ENCODE data around the gene ARHGEF40.
A peak's percentile ranks its signal among the peaks of the same experiment; 100 is the strongest.

The ARHGEF40 gene

DNA sequence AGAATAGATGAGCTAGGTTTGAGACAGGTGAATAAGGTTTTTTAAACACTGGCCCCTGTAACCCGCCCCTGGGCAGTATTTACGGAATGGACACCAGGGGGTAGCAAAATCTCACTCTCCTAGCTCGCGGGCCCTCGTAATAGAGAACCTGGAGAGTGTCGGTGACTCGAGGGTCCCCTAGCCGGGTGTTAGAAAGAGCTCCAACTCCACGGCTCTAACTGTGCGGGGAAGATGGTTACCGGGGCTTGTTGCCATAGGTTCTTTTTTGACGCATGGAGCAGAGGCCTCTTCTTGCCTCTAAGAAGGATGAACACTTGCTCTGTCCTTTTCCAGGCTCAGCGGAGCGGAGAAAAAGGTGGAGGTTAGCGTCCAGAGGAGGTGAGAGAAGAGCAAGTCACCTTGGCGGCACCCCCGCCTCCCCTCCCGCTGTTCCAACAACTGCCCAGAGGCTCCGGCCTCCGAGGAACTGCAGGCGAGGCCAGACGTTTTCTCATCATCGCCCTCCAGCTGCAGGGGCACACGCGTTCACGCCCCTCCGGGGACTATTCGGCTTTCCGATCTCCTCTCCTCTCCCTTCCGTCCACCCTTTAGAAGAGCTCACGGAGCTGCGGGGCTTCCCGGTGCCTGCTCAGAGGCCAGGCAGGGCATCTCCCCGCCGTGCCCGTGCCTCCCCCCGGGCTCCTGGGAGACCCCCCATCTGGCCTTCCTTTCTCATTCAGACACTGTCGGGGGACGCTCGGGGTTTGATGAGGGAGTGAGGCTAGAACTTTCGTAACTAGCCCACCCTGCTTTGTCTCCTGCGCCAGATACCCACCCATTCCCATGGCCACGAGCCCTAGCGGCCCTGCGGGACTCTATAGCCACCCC lies 1.4 kb upstream of the ARHGEF40 start:
- Mint-ChIP-seq H3K36me3 (ENCODE audit: low read depth) (no peaks in the 10 kb centered on the region), H3K4me1 (ENCODE audit: low read depth) (peaks cover 36% of the 10 kb centered on the region), H3K9me3 (no peaks in the 10 kb centered on the region), H3K27me3 (peaks cover 66% of the 10 kb centered on the region), H3K27ac (no peak overlapping the region), H3K4me3 (peak overlapping the region; percentile 70)

DNA sequence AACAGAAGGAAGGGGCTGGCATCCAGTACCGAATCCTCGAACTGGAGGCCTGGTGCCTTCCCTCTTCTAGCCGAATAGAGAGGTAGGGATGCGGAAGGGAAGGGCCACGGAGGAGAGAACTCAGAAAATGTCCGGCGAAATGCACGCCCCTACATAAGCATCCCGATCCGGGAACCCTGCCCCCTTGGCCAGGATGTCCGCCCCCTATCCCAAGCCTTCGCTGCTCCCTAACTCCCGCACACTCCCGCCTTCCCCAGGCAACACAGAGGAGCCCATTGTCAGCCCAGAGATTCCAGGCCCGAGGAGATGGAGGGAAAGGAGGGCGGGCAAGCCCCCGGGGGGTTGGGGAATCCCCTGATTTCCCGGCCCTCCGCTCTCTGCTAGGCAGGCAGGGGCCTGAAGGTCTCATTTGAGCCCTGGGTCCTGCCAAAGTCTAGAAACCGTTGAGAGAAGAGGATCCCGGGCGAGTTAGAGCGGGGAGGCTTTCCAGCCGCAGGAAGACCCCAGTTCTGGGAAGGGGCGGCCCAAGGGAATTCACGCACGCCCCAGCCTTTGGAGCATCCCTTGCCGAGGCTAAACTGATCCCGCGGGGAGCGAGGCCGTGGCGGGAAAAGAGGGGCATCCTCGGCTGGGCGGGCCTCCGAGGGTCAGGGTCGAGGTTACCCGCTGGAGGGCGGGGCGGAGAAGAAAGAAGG lies 569 bp upstream of the ARHGEF40 start:
- no peak overlapping the region for H3K27ac Mint-ChIP-seq
- peaks cover 36% of the 10 kb centered on the region for H3K4me1 Mint-ChIP-seq (ENCODE audit: low read depth)
- H3K9me3 Mint-ChIP-seq, result no peaks in the 10 kb centered on the region
- peak overlapping the region; percentile 70 for H3K4me3 Mint-ChIP-seq
- no peaks in the 10 kb centered on the region for H3K36me3 Mint-ChIP-seq (ENCODE audit: low read depth)
- peaks cover 63% of the 10 kb centered on the region for H3K27me3 Mint-ChIP-seq

DNA sequence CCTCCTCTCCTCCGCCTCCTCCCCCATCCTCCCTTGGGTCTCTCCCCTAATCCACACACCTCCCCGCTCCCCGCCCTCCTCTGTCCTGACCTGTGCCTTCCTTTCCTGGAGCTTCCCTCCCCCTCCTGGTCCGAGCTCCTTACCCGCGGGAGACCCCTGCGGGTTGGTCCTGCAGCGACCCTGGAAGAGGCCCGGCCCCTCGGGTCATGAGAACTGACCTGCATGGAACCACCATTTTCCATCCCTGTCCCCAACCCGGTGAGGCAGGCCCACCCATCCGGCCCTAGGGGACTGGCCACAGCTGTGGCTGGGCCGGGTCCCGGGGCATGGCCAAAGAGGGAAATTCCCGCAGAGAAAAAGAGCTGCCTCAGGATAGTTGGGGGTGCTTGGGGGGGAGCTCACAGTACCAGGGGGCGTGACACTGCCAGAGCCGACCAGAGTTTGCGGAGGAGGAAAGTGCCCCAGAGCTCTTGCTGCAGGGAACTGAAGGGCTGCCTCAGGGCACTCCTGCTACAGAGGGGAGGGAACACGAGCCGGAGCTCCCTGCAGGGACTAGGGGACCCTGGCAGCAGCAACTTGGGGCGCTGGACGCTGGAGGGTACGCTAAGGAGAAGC lies 613 bp downstream of the ARHGEF40 start:
- Mint-ChIP-seq H3K27ac (no peak overlapping the region), H3K4me1 (ENCODE audit: low read depth) (peaks cover 36% of the 10 kb centered on the region), H3K9me3 (no peaks in the 10 kb centered on the region), H3K27me3 (peaks cover 55% of the 10 kb centered on the region), H3K4me3 (peak overlapping the region; percentile 81), H3K36me3 (ENCODE audit: low read depth) (no peaks in the 10 kb centered on the region)

DNA sequence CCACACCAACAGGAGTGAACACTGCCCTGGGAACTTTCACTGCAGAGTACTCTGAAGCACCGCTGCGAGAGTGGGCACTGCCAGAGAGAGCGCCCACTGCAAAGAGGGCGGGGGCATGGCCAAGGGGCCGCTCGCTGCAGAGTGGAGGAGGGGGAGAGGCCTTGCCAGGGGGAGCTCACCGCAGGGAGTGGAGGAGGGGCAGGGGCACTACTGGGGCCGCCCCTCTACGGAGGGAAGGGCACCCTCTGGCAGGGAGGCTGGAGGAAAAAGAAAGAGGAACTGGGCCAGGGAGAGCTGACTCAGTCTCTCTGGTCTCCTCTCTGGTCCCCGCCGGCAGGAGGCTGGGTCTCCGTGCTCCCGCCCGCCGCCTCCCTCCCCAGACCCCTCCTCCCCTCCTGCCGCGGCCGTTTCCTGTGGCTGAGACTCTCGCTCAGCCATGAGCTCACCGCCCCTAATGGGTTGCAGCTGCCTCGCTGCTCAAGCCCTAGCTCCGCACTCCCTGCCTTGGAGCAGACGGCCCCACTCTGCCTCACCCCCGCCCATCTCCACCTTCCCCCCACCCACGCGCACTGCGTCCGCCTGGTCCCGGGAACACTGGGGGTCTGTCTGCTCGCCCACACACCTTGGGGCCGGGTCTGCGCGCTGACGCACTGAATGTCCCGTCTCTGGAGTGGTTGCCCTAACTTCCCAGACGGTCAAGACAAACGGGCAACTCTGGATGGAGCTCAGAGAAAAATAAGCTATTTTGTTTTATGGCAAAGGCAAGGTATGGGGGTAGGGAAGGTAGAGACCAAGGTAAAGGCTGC lies 1.3 kb downstream of the ARHGEF40 start:
- peaks cover 36% of the 10 kb centered on the region for H3K4me1 Mint-ChIP-seq (ENCODE audit: low read depth)
- H3K27me3 Mint-ChIP-seq, result peaks cover 50% of the 10 kb centered on the region
- H3K27ac Mint-ChIP-seq, result peak overlapping the region; percentile 11
- H3K4me3 Mint-ChIP-seq, result peak overlapping the region; percentile 81
- no peaks in the 10 kb centered on the region for H3K9me3 Mint-ChIP-seq
- H3K36me3 Mint-ChIP-seq (ENCODE audit: low read depth), result no peaks in the 10 kb centered on the region

DNA sequence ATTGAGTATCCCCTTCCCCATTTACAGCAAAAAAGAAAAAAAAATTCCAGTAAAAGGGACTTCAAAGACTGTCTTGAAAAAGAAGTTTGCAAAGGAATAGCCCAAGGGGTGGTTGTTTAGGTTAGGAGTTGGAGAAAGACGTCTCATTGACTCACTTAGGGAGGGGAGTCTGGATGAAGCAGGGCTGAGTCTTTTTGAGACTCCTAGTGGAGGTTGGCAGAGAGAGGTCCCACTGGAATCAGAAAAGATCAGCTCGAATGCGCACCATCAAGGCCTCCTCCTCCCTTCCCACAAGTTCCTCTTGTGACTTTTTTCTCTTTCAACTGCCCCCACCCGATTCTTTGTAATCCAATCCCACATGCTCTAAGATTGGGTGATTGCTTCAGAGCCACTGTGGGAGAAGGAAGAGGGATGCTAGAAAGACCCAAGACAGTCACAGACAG lies 1.9 kb downstream of the ARHGEF40 start:
- H3K27ac Mint-ChIP-seq, result peak overlapping the region; percentile 11
- peaks cover 44% of the 10 kb centered on the region for H3K27me3 Mint-ChIP-seq
- H3K36me3 Mint-ChIP-seq (ENCODE audit: low read depth), result no peaks in the 10 kb centered on the region
- no peaks in the 10 kb centered on the region for H3K9me3 Mint-ChIP-seq
- H3K4me1 Mint-ChIP-seq (ENCODE audit: low read depth), result peaks cover 36% of the 10 kb centered on the region
- peak overlapping the region; percentile 81 for H3K4me3 Mint-ChIP-seq

DNA sequence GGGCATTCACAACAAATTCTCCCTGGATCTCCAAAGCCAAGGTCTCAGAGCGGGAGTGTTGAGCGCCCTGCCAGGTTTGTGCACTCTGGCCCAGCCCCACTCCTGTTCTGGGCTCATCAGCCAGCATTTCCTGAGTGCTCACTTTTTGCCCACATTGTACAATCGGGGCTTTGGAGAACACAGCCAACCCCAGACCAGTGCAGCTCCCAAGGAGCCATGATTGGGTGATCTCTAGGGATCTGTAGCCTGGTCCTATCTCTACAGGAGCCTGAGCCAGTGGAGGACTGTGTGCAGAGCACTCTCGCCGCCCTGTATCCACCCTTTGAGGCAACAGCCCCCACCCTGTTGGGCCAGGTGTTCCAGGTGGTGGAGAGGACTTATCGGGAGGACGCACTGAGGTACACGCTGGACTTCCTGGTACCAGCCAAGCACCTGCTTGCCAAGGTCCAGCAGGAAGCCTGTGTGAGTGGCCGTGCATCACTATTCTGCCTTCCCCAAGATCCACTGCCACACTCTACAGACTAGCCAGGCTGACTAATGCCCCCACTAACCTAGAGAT lies 2.8 kb downstream of the ARHGEF40 start:
- H3K4me3 Mint-ChIP-seq, result no peak overlapping the region
- no peak overlapping the region for H3K27ac Mint-ChIP-seq
- H3K4me1 Mint-ChIP-seq (ENCODE audit: low read depth), result peaks cover 36% of the 10 kb centered on the region
- no peaks in the 10 kb centered on the region for H3K9me3 Mint-ChIP-seq
- no peaks in the 10 kb centered on the region for H3K36me3 Mint-ChIP-seq (ENCODE audit: low read depth)
- peaks cover 37% of the 10 kb centered on the region for H3K27me3 Mint-ChIP-seq

DNA sequence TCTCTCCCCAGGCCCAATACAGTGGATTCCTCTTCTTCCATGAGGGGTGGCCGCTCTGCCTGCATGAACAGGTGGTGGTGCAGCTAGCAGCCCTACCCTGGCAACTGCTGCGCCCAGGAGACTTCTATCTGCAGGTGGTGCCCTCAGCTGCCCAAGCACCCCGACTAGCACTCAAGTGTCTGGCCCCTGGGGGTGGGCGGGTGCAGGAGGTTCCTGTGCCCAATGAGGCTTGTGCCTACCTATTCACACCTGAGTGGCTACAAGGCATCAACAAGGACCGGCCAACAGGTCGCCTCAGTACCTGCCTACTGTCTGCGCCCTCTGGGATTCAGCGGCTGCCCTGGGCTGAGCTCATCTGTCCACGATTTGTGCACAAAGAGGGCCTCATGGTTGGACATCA lies 3.8 kb downstream of the ARHGEF40 start:
- H3K27me3 Mint-ChIP-seq, result peaks cover 30% of the 10 kb centered on the region
- H3K4me3 Mint-ChIP-seq, result no peak overlapping the region
- no peak overlapping the region for H3K27ac Mint-ChIP-seq
- H3K36me3 Mint-ChIP-seq (ENCODE audit: low read depth), result no peaks in the 10 kb centered on the region
- no peaks in the 10 kb centered on the region for H3K9me3 Mint-ChIP-seq
- peaks cover 30% of the 10 kb centered on the region for H3K4me1 Mint-ChIP-seq (ENCODE audit: low read depth)

DNA sequence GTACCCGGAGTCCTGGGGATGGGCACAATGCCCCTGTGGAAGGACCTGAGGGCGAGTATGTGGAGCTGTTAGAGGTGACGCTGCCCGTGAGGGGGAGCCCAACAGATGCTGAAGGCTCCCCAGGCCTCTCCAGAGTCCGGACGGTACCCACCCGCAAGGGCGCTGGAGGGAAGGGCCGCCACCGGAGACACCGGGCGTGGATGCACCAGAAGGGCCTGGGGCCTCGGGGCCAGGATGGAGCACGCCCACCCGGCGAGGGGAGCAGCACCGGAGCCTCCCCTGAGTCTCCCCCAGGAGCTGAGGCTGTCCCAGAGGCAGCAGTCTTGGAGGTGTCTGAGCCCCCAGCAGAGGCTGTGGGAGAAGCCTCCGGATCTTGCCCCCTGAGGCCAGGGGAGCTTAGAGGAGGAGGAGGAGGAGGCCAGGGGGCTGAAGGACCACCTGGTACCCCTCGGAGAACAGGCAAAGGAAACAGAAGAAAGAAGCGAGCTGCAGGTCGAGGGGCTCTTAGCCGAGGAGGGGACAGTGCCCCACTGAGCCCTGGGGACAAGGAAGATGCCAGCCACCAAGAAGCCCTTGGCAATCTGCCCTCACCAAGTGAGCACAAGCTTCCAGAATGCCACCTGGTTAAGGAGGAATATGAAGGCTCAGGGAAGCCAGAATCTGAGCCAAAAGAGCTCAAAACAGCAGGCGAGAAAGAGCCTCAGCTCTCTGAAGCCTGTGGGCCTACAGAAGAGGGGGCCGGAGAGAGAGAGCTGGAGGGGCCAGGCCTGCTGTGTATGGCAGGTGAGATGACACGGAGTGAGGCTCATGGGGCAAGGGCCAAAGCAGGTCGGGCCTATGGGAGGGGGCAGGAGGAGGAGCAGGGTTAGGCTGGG lies 4.5 kb downstream of the ARHGEF40 start:
- H3K9me3 Mint-ChIP-seq, result no peaks in the 10 kb centered on the region
- H3K36me3 Mint-ChIP-seq (ENCODE audit: low read depth), result no peaks in the 10 kb centered on the region
- peaks cover 23% of the 10 kb centered on the region for H3K4me1 Mint-ChIP-seq (ENCODE audit: low read depth)
- H3K27ac Mint-ChIP-seq, result no peak overlapping the region
- peaks cover 23% of the 10 kb centered on the region for H3K27me3 Mint-ChIP-seq
- H3K4me3 Mint-ChIP-seq, result no peak overlapping the region

DNA sequence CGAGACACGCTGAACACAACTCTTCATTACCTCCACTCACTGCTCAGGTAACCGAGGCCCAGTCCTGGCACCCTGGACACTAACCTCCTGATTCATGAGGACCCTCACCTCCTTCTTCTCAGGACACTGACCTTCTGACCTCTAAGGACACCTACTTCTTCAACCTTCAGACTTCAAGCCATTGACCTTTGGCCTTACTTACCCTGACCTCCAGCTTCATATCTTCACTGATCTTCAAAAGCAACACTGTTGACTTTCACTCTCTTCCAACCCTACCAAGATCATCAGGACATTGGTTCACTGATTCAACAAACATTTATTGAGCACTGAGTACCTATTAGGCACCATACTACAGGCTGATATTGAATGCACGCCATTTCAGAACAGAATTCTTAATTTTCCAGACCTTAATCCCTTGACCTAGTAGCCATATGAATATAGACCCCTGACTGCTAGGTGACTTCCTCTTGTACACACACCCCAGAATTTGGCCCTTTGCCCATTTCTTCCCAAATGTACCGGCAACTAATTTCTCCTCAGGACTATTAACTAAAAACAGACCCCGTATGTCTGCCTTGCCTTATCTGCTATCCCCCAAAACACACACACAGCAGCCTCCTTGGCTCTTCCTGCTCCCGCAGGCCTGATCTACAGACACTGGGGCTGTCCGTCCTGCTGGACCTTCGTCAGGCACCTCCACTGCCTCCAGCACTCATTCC lies 5.8 kb downstream of the ARHGEF40 start:
- Mint-ChIP-seq H3K36me3 (ENCODE audit: low read depth) (no peaks in the 10 kb centered on the region), H3K27me3 (peaks cover 19% of the 10 kb centered on the region), H3K27ac (no peak overlapping the region), H3K9me3 (no peaks in the 10 kb centered on the region), H3K4me1 (ENCODE audit: low read depth) (peaks cover 15% of the 10 kb centered on the region), H3K4me3 (no peak overlapping the region)

DNA sequence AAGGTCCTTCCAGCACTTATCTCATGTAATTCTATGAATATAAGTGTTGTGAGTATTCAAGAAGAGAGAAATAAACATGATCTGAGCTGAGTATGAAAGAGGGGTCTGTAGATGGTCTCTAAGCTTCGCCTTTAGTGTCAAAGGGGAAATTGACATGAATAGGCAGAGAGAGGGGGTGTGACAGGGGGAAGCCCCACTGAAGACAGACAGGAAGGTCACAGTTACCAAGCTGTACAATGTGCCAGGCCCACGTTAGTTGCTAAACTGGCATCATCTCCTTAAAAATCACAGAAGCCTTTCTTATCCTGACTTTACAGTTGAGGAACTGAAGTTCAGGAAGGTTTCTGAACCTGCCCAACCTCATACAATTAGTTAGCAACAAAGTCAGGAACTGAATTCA lies 7.6 kb downstream of the ARHGEF40 start:
- H3K27ac Mint-ChIP-seq, result no peak overlapping the region
- peaks cover 6% of the 10 kb centered on the region for H3K27me3 Mint-ChIP-seq
- no peaks in the 10 kb centered on the region for H3K4me1 Mint-ChIP-seq (ENCODE audit: low read depth)
- no peak overlapping the region for H3K4me3 Mint-ChIP-seq
- H3K36me3 Mint-ChIP-seq (ENCODE audit: low read depth), result no peaks in the 10 kb centered on the region
- H3K9me3 Mint-ChIP-seq, result no peaks in the 10 kb centered on the region

DNA sequence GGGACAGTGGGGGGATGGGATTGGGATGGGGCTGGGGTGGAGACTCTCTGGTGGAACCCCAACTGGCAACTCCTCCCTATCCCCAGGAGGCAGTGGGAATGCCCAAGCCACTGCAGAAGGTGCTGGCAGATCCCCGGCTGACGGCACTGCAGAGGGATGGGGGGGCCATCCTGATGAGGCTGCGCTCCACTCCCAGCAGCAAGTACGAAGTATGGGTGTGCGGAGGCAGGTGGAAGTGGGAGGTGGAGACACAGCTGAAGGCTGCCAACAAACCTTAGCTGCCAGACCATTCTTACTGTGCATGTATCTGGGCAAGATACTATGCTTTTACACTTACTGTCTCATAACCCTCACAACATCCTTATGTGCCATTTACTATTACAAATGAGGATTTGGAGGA lies 8.2 kb downstream of the ARHGEF40 start:
- no peaks in the 10 kb centered on the region for H3K4me1 Mint-ChIP-seq (ENCODE audit: low read depth)
- H3K27me3 Mint-ChIP-seq, result peaks cover 3% of the 10 kb centered on the region
- no peak overlapping the region for H3K4me3 Mint-ChIP-seq
- no peaks in the 10 kb centered on the region for H3K36me3 Mint-ChIP-seq (ENCODE audit: low read depth)
- no peak overlapping the region for H3K27ac Mint-ChIP-seq
- H3K9me3 Mint-ChIP-seq, result no peaks in the 10 kb centered on the region

DNA sequence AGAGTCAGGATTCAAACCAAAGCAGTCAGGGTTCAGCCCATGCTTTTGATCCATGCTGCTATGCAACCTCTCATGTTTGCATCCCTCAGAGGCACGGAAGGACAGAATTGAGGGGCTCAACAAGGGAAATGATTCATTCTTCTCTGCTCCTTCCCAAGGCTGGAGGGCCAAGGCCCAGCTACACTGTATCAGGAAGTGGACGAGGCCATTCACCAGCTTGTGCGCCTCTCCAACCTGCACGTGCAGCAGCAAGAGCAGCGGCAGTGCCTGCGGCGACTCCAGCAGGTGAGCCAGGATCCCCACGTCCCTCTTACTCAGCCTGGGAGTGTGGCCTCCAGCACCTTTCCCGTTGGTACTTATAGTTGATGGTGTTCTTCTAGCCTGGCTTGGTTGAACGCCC lies 8.6 kb downstream of the ARHGEF40 start:
- no peaks in the 10 kb centered on the region for H3K27me3 Mint-ChIP-seq
- no peaks in the 10 kb centered on the region for H3K4me1 Mint-ChIP-seq (ENCODE audit: low read depth)

DNA sequence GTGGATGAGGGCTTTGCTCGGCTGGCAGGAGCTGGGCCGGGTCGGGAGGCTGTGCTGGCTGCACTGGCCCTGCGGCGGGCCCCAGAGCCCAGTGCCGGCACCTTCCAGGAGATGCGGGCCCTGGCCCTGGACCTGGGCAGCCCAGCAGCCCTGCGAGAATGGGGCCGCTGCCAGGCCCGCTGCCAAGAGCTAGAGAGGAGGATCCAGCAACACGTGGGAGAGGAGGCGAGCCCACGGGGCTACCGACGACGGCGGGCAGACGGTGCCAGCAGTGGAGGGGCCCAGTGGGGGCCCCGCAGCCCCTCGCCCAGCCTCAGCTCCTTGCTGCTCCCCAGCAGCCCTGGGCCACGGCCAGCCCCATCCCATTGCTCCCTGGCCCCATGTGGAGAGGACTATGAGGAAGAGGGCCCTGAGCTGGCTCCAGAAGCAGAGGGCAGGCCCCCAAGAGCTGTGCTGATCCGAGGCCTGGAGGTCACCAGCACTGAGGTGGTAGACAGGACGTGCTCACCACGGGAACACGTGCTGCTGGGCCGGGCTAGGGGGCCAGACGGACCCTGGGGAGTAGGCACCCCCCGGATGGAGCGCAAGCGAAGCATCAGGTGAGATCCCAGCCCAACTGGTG lies 11.5 kb downstream of the ARHGEF40 start:
- H3K27ac Mint-ChIP-seq, result no peak overlapping the region
- no peaks in the 10 kb centered on the region for H3K27me3 Mint-ChIP-seq
- H3K36me3 Mint-ChIP-seq (ENCODE audit: low read depth), result no peaks in the 10 kb centered on the region
- H3K9me3 Mint-ChIP-seq, result no peaks in the 10 kb centered on the region
- H3K4me1 Mint-ChIP-seq (ENCODE audit: low read depth), result peaks cover 4% of the 10 kb centered on the region
- H3K4me3 Mint-ChIP-seq, result no peak overlapping the region

More for the DNA sequence above, 8.6 kb downstream of the ARHGEF40 start:
- Mint-ChIP-seq H3K9me3 (no peaks in the 10 kb centered on the region), H3K27ac (no peak overlapping the region), H3K4me3 (no peak overlapping the region), H3K36me3 (ENCODE audit: low read depth) (no peaks in the 10 kb centered on the region)
